Measurements from ENCODE around the gene ETV6.

Gene ETV6

DNA sequence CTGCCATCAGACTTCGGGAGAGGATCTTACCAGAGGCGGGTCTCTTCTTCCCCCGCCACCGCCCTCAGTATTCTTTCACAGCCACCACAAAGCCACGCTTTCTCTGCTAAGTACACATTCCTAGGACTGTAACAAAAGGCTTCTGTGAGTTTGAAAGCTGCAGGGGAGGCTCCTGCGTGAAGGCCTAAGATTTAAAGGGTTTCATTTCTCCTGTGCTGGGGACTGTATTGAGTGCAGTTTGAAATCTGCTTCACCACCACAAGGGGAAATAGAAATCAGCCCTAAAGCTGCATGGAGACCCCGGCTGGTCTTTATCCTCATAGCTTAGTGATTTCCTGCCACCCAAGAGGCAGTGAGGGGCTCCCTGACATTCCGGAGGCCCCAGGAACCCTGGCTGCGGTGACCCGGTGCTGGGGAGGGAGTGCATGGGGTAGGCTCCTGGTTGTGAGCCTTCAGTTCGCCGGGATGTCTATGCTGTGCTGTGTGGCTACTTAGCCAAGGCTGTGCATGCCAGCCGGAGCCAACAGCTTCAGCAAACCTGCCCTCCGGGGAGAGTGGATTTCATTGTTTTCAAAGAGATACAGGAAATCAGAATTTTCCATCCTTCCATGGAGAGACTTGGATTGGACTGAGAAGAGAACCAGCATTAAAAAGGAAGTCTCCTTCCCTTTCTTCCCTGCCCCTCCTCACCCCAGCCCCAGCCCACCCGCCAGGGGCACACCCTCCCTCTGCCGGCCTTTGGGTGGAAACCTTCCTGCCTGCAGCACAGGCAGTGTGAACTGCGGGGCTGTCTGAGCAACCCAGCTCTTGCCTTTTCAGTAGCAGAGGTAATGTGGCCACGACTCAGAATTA, 163.3 kb downstream of the ETV6 start:
- DNase-seq, result peak; percentile 29

DNA sequence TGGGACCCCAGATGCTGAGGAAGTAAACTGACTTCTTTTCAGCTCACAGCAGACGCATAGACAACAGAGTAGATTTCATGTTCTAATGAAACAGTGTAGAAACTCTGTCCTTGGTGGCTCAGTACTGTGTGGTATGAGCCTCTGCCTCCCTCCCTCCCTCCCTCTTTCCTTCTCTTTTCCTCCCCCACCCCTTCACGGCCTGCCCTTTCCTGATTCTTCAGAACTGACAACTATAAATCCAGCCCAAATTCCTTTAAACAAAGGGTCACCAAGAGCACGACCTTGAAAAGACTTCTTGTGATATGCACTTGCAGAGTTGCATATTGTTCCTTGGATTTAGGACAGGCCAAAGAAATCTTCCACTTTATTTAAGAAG, 164.0 kb downstream of the ETV6 start:
- no peak for DNase-seq

DNA sequence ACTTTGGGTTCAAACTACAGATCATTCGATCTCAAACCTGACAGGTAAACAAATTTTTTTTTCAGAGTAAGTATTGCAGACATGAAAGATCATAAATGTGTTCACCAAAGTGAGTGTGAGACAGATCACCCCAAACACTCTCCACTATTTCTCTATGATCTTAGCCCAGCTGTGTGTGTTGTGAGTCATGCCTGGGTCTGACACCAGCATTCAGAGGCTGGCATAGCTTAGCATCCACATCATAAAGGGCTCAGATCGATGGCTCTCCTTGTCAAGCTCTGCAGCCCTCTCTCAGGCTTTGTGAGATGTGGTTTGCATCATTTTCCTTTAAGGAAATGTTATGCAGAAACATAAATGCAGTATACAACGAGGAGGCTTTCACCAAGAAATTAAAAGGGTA, 164.9 kb downstream of the ETV6 start:
- DNase-seq, result no peak

DNA sequence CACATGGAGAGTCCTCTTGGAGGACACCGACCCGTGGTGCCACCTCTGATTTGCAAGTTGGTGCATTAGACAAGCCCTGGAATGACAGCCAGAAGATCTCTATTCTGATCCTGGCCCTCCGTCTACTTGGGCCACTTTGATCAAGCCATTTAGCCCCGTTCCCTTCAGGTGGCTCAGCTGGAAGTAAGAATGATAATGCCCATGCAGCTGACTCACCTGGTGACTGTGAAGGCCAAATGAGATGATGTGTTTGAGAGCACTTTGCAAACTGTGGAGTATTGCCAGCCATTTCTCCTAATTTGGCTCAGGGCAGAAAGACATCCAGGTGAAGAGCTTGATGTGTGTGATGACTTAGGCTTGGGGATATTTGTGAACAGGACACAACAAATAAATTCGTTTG, 165.9 kb downstream of the ETV6 start:
- DNase-seq, result no peak

DNA sequence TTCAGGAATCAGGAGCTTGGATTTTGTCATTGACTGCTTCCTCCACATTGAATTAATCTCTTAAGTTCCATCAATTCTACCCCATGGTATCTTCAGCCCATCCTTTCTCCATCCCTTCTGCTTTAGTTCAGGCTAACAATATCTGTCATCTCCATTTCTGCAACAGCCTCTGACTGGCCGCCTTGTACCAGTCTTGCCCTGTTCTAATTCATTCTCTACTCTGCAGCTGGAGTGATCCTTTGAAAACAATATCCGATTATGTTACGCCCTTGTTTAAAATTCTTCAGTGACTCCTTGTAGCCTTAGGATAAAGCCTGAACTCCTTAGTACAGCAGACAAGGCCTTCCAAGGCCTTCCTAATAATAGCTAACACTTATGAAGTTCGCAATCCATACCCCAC, 170.2 kb downstream of the ETV6 start:
- DNase-seq, result no peak

DNA sequence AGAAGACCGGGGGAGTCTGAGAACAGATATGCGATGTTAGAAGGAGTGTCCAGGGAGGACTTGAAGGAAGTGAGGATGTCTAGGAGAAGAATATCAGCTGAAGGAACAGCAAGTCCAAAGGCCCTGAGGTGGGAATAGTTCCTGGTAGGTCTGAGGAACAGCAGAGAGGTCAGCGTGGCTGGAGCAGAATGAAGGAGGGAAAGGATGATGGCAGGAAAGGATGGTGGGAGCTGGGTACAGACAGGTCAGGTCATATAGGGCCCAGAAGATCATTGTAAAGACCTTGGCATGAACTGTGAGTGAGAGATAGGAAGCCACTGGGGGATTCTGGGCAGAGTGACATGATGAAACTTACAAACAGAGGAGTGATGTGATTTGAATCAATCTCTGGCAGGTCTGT, 171.0 kb downstream of the ETV6 start:
- DNase-seq, result no peak

DNA sequence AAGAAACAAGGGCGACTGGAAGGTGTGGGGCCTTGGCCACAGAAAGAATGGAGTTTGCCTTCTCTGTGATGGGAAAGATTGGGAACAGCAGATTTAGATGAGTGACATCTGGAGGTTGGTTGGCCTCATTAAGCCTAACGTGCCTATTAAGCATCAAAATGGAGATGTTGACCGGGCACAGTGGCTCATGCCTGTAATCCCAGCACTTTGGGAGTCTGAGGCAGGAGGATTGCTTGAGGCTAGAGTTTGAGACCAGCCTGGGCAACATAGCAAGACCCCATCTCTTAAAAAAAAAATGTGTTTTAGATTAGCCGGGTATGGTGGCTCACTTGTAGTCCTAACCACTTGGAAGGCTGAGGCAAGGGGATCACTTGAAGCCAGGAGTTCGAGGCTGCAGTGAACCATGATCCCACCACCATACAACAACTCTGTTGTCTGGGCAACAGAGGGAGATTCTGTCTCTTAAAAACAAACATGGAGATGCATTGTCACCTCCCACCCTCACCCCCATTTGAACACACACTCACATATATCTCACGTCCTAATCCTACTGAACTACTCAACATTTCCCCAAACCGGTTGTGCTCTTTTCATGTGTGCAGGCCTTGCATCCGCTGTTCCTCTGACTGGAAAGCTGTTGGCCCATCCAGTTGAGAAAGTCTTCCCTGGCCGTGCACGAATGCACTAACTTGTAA, 172.1 kb downstream of the ETV6 start:
- no peak for DNase-seq

DNA sequence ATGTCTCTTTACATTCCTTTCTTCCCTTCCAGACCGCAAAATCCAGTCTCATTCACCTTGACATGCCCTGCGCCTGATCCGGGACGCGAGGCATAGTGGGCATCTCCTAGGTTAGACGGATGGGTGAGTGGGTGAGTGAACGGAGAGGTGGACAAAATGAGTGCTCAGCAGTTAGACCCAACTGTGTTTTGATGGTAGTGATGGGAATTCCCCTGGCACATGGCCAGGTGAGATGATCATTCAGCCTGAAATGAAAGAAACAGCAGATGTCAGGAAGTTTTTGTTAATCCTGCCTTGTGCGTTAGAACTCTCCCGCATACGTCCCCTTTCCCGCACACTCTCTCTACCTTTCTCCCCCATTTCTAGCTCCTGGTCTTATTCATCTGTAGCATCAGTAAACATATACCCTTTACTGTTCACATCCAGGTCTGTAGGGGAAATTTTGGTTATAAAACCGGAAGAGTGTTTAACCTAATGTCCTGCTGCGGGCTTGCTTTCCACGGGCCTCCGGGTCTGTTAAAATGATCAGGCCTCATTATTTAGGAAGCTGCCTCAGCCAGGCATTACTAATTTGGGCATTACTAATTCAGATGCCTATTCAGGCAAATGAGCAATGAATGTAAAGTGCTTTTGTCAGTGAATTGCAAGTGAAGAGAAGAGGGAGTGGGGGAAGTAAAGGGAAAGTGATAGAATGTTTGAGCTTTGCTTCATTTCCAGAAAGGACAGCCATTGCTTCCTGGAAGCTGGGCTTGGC, 172.8 kb downstream of the ETV6 start:
- no peak for DNase-seq

DNA sequence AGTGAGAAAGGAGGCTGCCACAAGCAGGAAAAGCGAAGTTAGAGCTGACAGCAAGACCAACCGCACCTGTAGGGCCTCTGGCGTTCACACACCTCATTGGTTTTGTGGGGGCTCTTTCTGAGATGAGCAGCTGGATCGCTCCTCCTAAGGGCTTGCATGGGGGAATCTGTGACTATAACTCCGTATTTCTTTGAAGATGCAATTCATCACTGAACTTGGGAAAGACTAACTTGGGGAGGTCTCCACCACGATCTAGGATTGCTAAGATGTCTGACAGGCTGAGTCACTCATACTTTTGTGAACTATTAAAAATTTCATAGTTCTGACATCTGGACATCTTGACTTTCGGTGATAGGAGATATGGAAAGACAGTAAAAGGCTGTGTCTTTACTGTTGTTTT, 173.6 kb downstream of the ETV6 start:
- DNase-seq, result no peak

DNA sequence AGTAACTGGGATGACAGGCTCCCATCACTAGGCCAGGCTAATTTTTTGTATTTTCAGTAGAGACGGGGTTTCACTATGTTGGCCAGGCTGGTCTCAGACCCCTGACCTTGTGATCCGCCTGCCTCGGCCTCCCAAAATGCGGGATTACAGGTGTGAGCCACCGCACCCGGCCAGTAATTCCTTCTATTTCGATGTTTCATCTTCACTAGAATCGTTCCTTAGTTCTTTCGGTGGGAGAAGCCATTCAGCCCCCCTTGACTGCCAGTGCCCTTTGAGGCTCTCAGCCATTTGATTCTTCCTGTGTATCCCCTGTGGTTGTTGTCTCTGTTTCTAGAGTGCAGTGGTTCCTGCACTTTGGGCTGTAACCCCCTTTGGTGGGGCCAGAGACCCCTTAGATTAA, 174.1 kb downstream of the ETV6 start:
- no peak for DNase-seq

DNA sequence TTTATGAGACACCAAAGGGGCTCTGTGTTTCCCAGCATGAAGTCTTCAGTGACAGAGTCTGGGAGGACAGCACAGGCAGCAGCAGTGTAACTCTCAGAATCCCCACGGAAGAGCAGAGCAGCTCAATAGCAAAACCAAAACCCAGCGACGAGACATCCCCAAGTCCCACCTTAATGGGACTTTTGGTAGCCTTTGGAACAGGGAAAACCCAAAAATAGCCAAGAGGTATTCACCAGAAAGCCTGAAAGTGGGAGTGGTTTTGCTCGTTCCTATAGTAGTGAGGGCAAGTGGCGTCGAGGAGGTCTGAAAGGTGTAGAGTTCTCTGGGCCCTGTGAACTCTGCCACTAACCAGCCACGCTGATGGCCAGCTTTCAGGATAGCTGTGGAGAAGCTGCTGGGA, 174.6 kb downstream of the ETV6 start:
- no peak for DNase-seq

DNA sequence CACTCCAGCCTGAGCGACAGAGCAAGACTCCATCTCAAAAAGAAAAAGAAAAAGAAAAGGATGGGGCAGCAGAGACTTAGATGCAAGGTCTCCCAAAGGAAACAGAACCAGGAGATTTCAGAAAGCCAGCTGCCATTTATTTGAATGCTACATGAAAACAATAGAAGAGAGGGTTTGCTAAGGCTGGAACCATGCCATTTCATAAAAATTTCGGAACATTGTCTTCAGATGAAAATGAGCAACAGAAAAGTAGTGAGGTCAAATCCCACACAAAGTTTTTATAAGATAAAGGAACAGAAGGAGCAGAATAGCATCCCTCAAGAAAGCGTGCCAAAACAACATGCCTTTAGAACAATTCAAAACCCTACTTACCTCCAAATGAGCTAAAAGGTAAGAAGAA, 175.3 kb downstream of the ETV6 start:
- no peak for DNase-seq

DNA sequence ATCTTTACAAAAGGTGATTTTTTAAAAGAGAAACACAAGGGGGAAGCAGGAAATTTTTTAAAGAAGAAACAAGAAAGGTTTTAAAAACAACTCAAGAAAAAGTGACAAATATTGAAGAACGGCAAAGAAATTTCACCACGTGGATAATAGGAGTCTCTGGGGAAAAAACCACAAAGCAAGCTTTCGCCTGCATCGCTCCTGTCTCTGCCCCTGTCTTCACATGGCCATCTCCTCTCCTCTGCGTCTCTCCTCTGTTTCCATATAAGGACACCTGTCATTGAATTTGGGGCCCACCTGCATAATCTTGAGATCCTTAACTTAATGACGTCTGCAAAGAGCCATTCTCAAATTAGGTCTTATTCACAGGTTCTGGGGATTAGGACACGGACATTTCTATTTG, 175.8 kb downstream of the ETV6 start:
- DNase-seq, result no peak

DNA sequence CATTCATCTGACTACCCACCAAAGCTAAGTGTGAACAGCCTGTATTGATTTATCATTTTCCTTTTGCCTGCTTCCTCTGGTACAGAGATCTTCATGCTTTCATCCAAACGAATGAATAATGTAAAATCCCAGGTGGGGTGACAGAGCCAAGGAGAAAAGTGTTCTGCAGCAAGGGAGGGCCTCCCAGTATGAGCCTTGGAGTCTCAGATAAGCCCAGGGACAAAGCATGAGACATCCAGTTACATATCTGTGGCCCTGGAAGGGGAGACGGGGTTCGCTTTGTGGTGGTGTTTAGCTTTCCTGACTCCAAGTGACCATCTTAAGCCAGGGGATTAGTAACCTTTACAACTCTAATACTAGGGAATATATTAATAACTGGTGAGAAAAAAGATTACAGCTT, 177.1 kb downstream of the ETV6 start:
- no peak for DNase-seq

DNA sequence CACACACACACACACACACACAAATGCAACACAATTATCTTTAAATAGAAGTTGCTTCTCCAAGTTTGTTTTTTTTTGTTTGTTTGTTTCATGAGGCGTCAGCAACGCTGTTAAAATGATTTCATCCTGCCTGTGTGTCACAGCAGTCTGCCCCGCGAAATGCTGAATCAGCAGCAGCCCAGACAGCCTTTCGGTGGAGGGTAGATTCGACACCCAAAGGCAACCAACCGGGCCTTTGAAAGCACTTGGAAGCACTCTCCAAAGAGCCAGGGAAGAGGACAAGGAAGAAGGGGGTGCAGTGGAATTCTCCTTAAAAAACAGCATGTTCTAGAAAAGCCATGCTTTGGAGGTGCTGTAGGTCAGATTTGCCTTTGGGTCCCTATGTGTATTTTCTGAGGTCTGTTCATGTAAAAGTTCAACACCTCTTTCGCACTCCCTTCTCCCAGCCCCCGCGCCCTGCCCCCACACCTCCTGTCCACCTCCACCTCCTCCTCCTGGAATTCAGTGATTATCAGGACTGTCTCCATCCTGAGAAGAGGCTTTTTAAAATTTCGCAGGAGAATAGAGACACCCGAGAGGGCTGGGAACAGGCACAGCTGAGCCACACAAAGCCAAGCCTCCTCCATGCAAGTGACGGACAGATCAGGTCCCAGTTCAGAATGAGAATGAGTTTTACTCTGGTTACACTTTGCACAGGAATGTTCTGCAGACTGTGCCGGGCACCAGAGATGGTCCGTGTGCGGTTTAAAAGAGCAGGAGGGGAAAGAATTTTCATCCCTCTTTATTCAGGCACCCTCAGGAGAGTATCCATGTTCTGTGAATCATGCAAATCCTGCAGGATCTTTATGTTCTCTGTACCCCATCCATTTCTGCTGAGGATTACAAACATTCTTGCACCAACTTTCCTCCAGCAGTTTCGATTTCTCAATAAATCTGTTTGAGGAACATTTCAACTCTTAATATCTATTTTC, 177.9 kb downstream of the ETV6 start:
- DNase-seq, result no peak

DNA sequence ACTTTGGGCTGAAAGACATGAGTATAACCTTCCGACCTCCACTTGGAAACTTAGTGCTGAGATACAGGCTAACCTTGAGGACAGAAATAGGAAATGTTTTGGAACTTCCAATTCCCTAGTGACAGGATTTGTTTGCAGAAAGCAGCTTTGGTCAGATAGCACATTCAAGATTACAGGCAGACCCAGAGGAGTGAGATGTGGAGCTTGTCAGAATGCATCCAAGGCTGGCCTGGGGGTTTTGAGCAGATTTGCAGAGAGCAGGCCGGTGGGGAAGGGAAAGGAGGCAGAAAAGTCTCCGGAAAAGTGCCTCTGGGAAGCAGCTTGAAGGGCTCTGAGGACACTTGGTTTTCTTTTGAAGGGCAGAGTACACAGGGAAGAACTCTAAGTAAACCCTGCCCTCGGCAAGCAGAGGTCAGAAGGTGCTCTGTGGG, 180.3 kb downstream of the ETV6 start:
- DNase-seq, result no peak

DNA sequence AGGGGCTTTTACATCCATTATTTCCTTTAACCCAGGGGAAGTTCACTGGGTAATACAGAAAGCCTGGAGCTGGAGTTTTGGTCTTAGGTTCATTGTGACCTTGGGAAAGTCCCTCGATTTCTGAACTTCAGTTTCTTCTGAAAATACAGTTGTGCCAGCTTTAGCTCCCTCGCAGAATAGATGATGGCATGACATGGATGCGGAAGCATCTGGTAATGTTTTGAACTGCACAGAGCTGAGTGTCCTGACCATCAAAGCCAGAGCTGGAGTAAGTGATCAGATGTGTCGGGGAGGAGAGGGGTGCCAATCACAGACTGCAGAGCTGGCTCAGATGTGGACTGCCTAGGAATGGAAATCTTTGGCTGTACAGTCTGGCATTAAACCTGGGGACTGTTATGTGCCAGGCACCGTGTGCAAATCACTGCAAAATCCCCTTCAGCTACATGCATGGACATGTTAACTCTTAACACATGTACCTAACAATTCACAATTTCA, 180.9 kb downstream of the ETV6 start:
- DNase-seq, result no peak

DNA sequence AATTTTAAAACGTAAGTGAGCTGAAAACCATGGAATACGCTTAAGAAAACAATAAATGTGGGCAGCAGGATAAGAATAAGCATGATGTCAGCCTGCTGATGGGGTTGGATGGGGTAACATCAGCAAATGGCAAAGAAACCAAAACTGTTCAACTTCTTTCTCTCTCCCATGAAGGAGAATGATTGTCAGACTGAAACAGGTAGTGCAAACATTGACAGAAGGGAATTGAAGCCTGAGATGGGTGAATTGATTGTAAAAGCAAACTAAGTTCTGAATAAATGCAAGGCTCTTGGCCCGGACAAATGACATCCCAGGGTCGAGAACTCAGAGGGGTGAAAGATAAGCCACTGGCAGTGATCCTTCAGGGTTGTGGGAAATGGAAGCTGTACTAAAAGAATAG, 182.6 kb downstream of the ETV6 start:
- DNase-seq, result no peak

DNA sequence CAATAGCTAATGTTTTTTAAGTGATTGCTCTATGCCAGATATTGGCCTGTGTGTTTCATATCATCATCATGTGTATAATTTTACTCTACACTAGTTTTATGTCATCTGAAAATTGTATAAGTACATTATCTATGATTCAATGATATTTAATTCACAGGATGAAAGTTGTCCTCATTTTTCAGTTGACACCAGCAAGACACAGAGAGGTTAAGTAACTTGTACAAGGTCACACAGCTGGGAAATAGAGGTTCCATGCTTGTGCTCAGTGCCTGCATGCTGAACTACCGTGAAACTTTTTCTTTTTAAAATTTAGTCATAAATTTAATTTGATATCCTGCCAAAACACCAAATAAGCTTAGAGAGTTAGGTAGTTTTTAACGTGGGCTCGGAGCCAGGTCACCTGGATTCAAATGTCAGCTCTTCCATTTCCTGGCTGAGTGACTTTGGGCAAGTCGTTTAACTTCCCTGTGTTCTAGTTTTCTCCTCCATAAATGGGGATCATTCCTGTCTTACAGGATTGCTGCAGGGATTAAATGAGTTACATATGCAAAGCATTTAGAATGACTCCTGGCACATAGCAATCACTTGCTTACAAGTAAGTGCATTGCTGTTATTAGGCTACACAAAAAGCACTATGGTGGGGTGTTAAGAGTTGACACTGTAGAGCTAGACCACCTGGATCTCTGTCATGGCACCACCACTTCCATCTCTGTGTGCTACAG, 183.9 kb downstream of the ETV6 start:
- no peak for DNase-seq

DNA sequence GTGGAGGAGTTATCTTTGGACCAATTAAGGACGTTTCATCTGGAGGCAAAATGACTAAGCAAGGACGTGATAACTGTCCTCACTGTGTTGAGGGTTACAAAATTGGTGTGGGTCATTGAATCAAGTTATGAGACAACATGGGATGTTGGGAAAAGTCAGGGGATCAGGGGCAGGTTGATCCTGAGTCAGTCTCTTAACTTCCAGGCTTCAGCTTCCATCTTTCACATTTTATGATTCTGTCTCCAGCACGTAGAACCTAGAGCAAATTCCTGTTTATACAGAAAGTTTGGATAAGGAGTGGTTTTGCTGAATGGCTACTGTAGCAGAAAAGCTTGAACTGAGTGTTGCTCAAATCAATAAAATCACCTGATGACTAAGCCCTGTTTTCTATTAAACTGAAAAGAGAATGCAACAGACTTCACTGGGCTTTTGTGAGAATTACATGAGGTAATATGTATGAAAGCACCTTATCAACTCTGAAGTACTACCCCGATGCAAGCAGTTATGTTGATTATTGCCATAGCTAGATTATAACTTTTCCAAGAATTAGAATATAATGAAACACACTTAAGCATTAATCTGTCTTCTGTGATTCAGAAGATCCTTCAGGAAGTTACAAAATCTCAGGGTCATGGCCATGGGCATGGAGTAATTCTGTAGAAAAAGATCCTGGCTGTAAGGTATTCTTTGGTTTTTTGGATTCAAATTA, 184.8 kb downstream of the ETV6 start:
- no peak for DNase-seq

DNA sequence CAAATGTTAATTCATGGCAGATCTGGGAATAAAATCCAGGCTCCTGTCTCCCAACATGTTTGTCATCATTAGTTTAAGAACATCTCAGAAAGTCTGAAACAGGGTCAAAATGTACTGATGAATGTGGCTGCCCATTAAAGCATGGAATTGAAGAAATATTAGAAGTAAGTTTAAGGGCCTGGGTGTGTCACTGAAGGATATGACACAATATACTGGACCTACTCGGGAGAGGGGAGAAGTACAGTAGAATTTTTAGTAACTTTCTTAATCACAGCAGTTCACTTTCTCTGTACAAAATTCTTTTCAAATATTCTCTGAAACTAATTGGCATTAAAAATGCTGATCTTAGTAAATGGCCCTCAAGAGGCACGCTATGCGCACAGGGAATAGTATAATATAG, 185.5 kb downstream of the ETV6 start:
- DNase-seq, result no peak

Data from NCI-H748 treated with DMSO at 0.1 percent for 48 hours (cell line).